ENCODE data around the gene ATG10.
A peak's percentile ranks its signal among the peaks of the same experiment; 100 is the strongest.

ATG10 gene

GRCh38 chr5:82211855-82212572, 240.2 kb downstream of the ATG10 start:
- no peak overlapping the region for H3K27ac ChIP-seq
- no peak for TF ChIP-seq ZFX (IDR thresholded peaks at IDR 0.05; ENCODE audit: borderline replicate concordance)
- TF ChIP-seq, protein P1, sequence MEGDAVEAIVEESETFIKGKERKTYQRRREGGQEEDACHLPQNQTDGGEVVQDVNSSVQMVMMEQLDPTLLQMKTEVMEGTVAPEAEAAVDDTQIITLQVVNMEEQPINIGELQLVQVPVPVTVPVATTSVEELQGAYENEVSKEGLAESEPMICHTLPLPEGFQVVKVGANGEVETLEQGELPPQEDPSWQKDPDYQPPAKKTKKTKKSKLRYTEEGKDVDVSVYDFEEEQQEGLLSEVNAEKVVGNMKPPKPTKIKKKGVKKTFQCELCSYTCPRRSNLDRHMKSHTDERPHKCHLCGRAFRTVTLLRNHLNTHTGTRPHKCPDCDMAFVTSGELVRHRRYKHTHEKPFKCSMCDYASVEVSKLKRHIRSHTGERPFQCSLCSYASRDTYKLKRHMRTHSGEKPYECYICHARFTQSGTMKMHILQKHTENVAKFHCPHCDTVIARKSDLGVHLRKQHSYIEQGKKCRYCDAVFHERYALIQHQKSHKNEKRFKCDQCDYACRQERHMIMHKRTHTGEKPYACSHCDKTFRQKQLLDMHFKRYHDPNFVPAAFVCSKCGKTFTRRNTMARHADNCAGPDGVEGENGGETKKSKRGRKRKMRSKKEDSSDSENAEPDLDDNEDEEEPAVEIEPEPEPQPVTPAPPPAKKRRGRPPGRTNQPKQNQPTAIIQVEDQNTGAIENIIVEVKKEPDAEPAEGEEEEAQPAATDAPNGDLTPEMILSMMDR (IDR thresholded peaks at IDR 0.05) = no peak

DNA sequence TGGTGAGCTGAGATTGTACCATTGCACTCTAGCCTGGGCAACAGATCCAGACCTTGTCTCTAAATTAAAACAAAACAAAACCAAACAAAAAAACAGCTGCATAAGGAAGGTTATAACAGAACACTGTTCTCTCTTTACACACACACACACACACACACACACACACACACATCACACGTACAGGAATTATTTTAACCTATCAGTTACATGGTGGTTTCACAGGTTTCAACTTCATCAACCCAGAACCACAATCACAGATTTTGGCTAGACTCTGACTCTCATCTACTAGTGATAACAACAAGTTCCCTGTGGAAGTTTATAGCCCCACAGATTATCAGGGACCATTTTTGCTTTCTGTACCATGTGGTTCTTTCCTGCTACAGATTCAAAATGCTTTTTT, 246.1 kb downstream of the ATG10 start:
- TF ChIP-seq, protein P1 (IDR thresholded peaks at IDR 0.05) = no peak
- no peak for TF ChIP-seq ZFX (IDR thresholded peaks at IDR 0.05; ENCODE audit: borderline replicate concordance)
- no peak overlapping the region for H3K27ac ChIP-seq

DNA sequence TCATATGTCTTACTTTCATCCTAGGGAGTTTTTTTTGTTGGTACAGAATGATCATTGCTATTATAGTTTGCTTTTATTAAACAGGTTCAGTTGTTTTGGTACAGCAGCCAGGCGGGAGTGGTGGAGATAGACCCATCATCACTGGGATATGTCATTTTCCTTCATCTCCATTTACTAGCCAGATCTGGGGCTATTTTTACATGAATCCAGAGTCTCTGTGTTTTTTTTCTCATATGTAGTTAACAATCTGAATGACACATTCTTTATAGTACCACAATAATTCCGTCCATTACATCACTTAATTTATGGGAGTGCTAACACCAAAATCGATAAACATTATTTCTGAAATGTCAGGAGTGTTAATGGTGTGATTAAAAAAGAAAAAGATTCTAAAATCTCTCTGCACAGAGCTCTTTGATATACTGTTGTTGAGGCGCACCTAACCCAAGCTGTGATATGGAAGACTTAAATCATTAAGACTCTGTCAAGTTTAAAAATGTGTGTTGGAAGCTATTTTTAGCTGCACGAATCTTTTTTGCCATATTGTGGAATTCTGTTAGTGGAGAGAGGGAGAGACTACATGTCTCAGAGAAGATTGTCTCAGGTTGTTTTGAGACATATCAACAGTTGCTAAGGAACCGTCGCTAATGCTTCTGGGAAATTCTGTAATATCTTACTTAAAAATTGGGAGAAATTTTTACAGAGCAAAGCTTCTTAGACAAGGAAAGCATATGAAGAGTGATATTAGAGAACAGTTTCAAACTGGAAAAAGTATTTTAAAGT, 246.7 kb downstream of the ATG10 start:
- TF ChIP-seq, protein P1 (IDR thresholded peaks at IDR 0.05) = no peak
- no peak for TF ChIP-seq ZFX (IDR thresholded peaks at IDR 0.05; ENCODE audit: borderline replicate concordance)
- H3K27ac ChIP-seq = no peak overlapping the region

- H3K27ac ChIP-seq = no peak overlapping the region
- TF ChIP-seq, protein P1 (IDR thresholded peaks at IDR 0.05) = no peak
- TF ChIP-seq ZFX (IDR thresholded peaks at IDR 0.05; ENCODE audit: borderline replicate concordance) = no peak
Observed at GRCh38 chr5:82221020-82221419, 249.2 kb downstream of the ATG10 start.

DNA sequence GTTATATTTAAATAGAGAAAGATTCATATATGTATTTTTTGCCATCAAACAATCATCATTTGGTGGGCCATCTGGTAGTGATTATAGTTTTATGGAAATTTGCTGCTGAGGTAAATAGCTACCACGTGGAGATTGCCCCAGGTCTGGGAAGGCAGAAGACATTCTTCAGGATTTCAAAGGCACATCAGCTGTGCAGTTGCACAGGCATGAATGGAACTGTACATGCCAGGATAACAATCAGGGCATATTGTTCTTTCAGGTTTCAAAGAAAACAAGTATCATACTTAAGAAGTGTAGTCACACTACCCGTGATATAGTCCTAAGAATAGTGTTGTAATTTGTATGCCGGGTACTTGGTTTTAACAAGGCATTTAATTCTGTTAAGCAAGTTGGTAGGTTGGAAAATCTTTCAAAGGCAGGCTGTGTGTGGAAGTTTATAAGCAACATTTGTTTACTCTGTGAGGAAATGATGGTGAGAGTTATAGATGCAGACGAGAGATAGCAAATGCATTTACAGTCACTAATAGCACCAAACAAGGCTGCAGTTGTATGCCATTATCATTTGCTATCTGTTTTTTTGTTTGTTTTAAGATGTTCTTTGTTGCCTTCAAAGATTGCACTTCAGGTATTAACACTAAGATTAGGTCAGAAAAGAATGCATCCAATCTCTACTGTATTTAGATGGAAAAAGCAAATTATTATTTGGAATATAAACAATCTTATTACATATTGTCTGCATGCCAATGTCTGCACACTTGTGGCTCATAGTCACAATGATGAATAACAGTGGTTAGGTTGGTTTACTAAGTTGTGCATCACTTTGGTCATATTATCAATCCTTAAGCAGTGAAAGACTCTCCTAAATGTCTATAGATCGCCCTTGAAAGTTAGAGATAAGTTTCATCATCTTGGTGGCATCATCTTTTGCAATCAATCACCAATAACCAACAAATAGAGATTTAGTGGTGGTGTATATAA, 251.1 kb downstream of the ATG10 start:
- no peak overlapping the region for H3K27ac ChIP-seq
- TF ChIP-seq ZFX (IDR thresholded peaks at IDR 0.05; ENCODE audit: borderline replicate concordance) = no peak
- TF ChIP-seq, protein P1 (IDR thresholded peaks at IDR 0.05) = no peak

DNA sequence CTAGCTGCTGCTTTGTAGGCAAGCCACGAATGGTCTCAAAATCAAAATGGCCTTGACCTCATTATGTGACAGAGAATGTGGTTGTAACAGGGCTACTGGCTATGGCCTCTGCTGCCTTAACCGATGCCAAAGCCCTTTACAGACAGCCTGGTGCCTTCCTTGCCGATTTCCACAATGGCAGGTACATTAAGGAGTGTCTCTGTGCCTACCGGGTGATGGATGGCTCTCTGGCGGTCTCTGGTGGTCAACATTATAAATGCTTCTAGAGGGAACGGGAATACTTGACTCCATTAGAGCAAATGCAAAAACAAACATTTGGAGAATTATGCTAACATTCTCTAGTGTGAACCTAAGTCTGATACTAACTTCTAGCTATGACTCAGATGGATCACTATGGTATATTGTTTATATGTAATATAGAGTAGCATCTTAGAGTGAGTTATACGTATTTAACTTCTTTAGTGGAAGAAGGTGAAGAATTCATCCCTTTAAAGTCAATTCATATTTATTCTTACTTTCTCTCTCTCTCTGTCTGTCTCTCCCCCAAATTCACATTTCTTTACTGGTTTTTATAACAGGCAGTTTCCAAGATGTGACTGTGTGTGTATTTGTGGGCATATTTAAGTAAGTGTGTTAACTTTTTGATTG, 253.8 kb downstream of the ATG10 start:
- no peak overlapping the region for H3K27ac ChIP-seq
- TF ChIP-seq, protein P1 (IDR thresholded peaks at IDR 0.05) = peak; percentile 96
- no peak for TF ChIP-seq ZFX (IDR thresholded peaks at IDR 0.05; ENCODE audit: borderline replicate concordance)

Measured in 22Rv1 (cell line).